Stimulated activated CD4-positive, alpha-beta T cell treated with anti-CD3 and anti-CD28 coated beads, Interleukin-4, amount 100 ng/mL, for 48 hours (primary cell): ENCODE measurements around the gene PLLP.
A peak's percentile ranks its signal among the peaks of the same experiment; 100 is the strongest.
"Not testable (repeated sequence)": the region's sequence is repeated elsewhere in the genome, so short reads cannot be mapped to it uniquely, and the experiment has no call there.

Experiments used
- DNase-seq, 2 donors: peaks; one replicate each; pipeline ENCODE4 v3.0.0-alpha.2; 2020; ENCODE audit warnings: low read depth in 2 of 2

The PLLP gene

DNA sequence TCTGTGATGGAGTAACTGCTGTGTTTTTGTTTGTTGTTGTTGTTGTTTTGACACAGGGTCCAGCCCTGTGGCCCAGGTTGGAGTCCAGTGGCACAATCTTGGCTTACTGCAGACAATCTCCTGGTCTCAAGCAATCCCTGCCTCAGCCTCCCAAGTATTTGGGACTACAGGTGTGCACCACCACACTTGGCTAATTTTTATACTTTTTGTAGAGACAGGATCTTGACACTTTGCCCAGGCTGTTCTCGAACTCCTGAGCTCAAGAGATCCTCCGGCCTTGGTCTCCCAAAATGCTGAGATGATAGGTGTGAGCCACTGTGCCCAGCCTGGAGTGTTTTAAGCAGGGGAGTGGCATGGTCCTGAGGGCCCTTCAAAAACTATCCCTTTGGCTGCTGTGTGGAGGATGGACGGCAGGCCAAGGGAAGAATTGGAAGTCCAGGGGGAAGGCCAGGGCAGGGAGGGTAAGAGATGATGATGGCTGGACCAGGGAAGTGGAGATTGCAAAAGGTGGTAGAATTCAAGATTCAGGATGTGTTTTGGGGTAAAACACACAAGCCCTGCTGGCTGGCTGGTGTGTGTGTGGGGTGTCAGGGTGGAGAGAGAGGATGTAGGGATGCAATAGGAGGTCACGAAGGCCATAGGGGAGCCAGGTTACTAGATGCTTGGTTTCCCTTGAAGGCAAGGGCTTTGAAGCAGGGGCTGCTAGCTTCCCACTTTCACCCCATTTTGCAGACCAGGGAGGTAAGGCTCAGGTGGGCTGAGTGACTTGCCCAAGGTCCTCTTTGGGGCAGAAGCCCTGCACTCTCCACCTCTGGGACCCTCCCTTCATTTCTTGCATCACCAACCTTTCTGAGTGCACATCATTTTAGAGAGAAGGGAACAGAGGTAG lies 18.8 kb upstream of the PLLP start:
- DNase-seq, result no peak

DNA sequence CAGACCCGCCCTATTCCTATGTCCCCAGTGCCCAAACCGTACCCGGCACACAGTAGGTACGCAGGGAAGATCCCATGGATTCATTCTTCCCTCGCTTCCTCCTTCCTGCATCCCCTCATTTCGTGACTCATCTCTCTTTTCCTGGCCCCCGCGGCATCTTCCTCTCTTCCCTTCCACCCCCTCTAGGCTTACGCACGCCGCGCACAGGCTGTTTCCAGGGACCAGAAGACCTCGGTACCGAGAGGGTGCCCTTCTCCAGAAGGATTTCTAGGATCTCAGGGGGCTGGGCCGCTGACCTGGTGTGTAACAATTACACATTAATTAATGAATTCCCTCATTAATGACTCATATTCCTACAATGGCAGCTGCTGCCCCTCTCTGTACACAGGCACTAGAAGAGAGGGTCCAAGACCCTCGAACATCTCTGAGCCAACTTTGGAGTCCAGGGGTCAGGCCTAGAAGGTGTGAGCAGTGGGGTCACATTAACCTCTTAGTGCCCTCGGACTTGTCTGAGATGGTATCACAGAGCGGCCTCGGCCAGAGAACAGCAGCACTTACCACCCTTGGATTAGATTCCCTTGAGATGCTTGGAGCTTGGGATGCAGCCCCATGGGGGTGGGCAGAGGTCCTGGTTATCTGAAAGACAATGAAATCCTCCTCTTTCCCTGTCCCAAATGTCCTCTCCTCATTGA lies 16.8 kb upstream of the PLLP start:
- no peak for DNase-seq

DNA sequence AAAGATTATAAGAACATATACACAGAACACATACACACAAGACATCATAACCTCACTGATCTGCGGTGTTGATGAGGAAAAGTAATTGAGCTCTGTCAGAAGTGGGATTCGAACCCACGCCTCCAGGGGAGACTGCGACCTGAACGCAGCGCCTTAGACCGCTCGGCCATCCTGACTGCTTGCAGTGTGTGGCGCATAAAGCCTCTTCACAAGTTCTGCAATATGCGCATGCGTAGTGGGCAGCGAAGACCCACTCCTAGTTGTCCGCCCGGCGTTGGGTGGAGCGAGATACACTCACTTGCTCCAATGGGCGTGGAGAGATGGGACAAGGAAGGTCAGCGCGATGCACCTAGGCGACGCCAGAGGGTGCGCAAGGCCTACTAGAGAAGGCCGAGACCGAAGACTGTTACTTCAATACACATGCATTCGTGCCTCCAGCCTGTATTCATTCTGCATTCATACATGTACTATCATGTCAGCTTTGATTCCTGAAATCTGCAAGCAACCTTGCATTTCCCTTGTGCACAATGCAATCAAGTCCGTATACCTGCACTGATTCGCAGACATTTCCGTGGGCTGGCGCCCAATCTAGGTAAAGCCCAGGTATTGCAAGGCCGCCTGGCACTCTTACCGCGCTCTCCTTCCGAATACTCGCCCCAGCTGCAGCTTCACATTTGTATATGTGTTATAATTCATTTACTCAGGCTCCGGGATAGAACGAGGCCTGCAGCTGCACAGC lies 16.1 kb upstream of the PLLP start:
- peak; percentile 97 to 98 for DNase-seq

DNA sequence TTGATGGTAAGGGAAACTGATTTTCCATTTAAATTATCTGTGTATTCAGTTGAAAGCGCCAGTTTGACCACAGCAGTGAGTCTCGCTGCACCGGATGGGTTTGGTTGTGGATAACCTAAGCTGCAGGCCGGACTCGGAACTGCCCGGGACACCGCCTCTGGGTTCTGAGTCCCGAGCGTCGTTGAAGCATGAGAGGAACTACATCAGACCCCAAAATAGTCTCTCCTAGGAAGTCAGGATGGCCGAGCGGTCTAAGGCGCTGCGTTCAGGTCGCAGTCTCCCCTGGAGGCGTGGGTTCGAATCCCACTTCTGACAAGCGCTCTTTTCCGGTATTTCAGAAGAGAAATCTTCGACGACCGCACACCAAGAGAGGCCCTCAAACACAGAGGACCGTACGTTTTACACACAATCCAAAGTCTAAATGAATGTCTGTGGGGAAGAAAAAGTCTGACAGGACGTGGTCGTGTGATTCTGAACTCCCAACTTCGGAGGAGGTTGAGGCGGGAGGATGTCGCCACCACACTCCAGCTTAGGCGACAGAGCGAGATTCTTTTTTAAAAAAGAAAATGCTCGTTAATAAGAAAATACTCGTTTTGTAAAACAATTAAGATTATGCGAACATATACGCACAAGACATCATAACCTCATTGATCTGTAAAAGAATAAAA lies 15.4 kb upstream of the PLLP start:
- DNase-seq, result peak; percentile 77

DNA sequence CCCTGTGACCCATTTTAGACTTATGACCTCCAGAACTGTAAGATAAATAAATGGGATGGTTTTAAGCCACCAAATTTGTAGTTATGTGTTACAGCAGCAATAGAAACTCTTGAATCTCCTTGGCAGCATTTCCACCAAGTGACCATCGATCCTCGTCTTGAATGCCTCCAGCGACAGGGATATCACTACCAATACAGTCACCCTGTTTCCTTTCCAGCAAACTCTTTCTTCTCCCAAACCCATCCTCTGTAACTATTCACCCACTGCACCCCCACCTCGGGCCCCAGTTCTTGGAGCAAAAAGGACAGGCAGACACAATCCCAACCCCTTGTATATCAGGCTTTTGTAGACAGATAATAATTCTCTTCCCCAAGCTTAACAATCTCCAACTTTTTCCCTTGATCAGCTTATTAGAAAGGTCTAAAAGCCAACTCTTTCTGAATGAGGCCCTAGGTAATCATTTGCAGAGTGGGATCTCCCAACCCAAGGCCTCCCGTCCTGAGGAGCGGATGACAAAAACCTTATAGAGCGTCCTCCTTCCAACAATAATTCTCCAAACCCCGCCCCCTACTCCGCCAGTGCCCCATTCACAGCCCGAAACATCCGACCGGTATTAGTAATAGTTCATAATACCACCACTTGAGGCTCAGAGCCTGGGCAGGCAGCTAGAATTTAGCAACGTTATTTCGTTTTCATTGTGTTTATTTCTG lies 14.7 kb upstream of the PLLP start:
- peak in 1 of 2 donors; percentile 19 for DNase-seq

DNA sequence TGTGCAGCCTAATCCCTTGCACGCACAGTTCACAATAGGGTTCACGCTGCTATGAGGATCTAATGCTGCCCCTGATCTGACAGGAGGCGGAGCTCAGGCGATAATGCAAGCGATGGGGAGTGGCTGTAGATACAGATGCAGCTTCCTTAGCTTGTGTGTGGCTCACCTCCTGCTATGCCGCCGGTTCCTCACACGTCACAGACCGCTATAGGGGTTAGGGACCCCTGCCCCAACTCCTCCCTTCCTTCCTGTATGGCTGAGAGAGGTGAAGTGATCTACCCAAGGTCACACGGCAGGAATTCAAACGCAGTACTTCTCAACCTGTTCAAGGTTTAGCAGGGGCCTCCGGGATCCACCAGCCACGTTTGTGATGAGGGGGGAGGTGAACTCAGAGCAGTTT lies 13.4 kb upstream of the PLLP start:
- no peak for DNase-seq

DNA sequence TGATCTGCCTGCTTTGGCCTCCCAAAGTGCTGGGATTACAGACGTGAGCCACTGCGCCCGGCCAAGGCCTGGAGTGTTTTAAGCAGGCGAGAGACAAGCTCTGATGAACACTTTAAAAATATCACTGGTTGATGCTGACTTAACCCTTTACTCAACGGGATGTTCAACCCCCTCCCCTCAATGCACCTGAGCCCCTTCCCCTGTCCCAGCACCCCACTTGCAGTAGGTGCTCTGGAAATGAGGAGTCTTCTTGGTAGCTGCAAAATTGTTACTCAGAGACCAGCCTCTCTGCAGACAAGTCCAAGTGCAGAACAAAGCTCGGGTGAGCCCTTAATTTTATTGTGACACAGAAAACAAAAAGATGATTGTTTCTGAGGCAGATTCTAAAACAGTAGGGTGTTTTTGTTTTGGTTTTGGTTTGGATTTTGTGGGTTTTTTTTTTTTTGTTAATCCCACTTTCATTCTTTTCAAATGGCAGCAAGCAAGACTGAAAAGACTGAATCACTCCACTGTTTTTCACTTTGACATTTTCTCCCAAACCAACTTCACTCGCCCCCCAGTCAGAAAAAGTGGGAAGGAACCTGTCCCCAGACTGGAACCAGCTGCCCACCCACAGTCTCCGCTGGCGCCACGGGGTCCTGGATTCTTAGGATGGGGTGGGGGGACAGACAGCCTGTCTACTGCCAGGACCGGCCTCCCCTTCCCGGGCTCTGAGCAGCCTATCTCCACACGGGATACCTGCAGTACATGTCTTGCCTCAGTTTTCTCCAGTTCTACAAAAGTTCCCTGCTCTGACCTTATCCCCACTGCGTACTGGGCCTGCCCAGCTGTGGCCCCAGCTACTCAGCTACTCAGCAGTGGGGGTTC lies 5.2 kb upstream of the PLLP start:
- DNase-seq, result no peak

DNA sequence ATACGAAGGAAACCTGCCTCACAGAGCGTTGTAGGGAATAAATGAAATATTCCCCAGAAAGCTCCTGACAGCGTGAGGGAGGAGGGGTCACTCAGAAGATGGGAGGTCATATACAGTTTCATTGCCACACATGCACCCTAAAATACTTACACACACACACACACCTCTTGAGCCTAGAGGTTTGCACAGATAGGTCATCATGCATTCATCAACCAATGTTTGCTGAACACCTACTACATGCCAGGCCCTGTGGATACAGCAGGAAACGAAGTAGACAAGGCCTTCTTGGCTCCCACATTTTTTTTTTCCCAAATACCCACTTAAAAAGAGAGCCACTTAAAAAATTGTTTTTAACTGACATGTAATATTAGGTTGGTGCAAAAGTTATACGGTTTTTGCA lies 907 bp upstream of the PLLP start:
- no peak for DNase-seq

DNA sequence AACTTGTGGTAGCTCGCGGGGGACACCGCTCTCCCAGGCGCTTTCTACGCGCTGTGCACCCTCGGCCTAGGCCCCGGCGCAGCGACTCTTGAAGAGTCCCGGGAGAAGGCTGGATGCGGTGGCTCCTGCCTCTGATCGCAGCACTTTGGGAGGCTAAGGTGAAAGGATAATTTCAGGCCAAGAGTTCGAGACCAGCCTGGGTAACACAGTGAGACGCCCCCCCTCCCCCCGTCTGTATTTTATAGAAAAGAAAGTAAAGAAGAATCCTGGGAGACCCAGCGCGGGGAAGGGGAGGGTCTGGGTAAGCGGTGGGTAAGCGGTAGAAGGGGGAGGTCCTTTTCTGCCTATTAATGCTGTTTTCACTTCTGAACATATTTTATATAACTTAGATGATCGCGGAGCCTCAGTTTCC lies 486 bp upstream of the PLLP start:
- no peak for DNase-seq

DNA sequence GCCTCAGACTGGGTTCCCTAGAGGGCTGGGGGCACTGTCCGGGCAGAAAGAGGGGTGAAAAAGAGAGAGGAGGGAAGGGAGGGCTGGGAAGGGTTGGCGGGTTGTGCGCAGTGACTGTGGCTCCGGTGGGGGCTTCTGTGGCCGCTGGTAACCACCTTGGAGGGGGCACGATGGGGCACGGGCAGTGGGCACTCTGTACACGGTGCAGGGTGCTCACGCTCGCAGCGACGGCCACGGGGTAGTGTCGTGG lies 588 bp downstream of the PLLP start:
- no peak for DNase-seq

DNA sequence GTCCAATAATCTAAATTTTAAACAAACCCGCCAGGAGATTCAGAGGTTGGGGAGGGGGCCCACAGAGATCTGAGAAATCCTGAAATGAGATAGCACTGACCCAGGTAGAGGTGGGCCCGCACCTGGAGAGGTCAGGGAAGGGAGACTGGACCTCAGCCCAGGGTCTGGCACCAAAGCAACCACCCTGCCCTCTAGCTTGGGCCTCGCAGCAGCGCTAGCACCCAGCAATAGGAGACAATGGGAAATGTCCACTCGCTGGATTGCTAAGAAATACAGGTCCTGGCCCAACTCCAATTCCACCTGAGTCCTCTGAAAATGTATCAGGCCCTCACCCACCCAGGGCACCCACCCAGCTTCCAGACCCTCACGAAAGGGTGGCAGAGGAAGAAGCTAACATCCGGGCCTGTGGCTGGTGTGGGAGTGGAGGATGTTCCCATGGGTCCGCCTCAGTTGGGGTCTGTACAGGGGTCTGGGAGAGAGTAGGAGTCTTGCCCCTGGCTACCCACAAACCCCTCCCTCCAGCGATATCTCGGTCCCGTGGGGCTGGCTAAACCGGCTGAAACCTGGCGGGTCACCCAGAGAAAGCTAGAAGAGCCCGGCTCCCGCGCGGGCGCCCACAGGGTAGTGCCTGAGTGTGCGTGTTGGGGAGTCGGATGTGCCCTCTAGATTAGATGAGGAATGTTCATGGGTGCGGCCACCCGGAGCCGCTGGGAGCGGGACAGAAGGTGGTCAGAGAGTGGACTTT lies 1.1 kb downstream of the PLLP start:
- no peak for DNase-seq

DNA sequence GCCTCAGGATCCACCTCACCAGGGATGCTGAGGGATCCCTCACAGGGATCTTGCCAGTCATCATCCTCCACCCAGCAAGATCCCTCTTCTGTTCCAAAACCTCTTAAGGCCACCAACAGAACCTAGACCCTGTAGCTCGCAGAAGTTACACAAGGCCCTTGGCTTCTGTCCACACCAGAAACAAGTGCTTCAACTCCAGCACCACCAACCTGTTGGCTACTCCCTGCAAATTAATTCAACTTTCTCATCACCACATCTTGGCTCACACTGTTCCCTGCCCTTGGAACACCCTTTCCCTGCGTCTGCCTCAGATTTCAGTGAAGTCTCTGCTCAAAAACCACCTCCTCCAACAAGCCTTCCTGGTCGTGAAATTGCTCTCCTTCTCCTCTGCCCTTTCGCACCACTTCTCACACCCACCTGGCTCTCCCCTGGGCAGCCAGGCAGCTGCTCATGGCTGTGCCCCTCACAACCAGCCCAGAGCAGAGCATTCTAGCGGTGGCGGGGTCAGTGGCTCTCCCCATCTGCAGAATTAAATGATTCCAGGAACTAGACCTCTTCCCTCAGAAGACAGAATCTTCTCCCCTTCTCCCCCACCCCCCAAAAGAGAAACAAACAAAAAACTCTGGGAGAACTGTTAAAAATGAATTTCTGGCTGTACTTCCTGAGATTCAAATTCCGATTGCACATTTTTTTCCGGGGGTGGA lies 1.8 kb downstream of the PLLP start:
- no peak for DNase-seq

DNA sequence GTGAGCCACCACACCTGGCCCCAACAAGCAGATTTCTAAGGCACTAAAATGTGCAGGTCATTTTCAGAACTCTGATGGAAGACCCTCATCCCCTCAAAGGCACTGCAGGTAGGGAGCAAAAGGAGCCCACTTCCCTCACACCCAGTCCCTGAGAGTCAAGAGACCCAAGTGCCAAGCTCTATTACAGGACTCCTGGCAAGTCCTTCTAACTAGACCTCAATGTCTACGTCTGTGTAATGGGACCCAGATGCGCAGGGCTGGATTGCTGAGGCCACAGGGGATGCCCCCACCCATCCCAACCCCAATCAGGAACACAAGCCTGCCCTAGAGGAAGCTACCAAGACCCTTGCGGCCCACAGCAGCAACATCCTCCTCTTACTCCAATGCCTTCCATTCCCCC lies 2.7 kb downstream of the PLLP start:
- DNase-seq, result no peak

DNA sequence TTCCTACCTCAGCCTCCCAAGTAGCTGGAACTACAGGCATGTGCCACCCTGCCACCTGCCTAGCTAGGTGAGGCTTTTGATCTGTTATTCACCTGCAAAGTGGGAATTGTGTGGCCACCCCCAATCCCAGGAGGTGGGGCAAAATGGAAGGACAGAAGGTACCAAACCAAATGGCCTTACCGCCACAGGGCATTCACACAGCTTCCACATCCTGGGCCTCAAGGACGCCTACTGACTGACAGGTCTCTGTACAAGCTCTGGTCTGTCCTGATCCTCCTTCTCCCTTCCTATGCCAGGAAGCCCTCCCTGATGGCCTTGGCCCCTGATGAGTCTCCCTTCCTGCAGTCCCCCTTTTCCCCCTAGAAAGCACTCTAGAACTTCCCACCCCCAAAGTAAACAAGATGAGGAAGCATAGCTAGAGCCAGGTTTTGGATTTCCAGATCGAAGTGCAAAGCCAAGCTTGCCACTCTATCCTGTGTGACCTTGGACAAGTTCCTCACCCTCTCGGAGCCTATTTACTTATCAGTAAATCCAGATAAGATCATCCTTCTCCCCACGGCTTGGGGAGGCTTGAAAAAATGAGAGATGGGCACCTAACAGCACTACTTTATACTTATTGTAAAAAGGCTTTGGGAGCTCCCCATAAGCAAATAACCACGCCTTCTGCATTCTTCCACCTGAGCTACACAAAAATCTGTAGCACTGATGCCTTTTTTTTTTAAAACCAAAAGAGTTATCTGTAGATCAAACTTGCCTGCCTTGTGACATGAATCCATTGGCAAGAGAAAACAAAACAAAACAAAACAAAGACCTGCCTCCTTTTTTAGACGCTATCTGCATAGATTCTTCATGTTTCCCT lies 4.5 kb downstream of the PLLP start:
- no peak for DNase-seq

DNA sequence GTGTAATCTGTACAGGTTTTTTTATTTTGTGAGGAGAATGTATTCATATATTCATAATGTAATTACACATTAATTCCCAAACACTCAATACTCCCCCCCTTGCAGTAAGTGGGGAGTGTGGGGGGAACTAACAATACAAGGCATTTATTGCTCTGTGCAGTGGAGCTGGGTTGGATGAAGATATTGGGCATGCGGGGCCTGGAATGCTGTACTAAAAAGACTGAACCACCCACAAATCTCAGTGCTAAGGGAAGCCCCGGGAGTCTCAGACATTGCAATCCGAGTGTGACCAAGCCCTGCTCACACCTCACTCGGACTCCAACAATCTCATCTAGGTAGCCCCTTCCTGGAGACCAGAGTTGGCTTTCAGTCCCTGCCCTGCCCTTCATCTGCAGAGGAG lies 6.0 kb downstream of the PLLP start:
- no peak for DNase-seq

DNA sequence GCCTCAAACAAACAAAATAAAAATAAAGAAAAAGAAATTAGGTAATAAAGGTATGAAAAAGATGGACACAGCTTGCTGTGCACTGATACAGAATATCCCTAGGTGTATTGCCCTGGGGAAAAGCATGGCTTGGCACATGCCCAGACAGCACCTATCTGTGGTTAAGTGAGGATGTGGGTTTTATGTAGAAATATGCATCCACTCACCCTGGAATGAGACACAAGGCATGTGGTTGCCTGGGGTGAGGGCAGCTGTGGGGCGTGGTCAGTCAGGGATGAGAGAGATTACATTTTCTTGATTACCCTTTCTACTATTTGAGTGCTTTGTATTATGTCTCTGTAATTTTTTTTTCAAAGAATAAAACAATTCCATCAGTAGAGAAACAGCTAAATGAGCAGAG lies 6.9 kb downstream of the PLLP start:
- peak; percentile 46 to 54 for DNase-seq

DNA sequence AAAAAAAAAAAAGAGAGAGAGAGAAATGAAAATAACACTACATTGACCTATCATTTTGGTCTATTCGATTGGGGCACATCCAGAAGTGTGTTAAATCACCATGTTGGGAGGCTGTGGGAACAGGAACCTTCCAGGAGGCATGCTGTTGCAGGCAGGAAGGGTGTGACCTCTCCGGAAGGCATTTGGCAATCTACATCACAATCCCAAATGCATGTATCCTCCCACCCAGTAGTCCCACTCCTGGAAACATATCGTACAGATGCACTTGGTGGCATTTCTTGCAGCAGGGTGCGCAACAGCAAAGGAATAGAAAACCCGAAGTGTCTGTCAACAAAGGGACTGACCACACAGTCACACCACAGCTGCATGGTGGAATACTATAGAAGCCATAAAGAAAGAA lies 7.9 kb downstream of the PLLP start:
- DNase-seq, result no peak

DNA sequence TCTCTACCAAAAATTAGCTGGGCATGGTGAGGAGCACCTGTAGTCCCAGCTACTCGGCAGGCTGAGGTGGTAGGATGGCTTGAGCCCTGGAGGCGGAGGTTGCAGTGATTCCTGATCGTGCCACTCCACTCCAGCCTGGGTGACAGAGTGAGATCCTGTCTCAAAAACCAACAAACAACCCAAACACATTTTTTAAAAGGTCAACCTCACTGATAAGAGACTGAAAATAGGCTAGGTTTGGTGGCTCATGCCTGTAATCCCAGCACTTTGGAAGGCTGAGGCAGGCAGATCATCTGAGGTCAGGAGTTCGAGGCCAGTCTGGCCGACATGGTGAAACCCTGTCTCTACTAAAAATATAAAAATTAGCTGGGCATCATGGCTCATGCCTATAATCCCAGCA lies 8.5 kb downstream of the PLLP start:
- DNase-seq, result not testable (repeated sequence)
